HG02943 (cell line): ENCODE data around the gene MRPL42.
A peak's percentile ranks its signal among the peaks of the same experiment; 100 is the strongest.
"Not testable (repeated sequence)": the region's sequence is repeated elsewhere in the genome, so short reads cannot be mapped to it uniquely, and the experiment has no call there.

Experiments used
- ATAC-seq: cut with Tn5 transposase; IDR thresholded peaks from one replicate; pipeline ENCODE4 v1.9.1; 2021; ENCODE audit warnings: mild to moderate bottlenecking, low read depth, moderate library complexity; ENCODE audit not compliant: unreplicated experiment

Gene MRPL42

DNA sequence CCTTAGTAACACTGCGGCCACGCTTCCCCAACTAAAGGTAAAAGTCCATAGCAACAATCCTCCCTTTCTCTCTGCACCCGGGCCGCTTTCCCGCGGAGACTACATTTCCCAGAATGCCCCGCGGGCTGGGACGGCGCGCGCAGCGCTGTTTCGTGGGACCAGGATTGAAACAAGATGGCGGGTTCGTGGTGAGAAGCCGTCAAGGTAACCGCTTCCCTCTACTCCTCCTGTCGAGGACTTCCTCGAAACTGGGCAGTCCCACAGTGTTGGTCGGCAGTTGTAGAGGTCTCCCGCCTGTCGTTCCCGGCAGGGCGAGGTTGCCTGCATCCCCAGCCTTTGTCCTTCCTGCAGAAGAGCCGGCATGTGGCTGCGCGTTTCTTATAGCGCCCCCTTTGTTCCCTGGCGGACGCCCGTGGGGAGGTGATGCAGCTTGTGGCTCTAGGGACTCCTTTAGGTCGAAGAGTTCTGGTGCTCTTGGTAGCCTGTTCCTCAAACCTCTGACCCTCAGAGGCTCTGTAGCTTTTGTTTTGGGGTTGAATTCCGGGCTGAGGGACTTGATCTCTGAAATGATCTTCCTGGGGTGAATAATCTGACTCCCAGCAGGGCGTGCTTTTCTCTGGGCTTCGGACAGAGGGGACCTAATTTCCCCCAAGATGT, at the start of gene MRPL42:
MRPL42 (plus strand) TSS at position 164 of the 657 bp plus-strand sequence. CDS start 1,772 bp downstream, outside the sequence.
- peak; percentile 94 for ATAC-seq

DNA sequence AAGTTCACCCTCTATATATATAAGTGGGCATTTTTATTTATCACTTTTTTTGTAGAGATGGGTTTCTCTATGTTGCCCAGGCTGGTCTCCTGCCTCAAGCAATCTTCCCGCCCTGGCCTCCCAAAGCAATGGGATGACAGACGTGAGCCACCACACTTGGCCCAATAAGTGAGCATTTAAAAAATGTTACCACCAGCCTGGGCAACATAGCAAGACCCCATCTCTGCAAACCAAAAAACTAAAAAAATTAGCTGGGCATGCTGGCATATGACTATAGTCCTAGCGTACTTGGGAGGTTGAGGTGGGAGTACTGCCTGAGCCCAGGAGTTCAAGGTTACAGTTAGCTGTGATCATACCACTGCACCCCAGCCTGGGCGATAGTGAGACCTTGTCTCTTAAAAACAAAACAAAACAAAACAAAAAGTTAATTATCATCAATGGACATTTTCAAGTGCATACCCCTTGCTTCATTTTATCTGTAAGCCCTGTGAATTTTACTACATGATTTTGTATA, 49.3 kb upstream of the MRPL42 start:
- ATAC-seq: no peak

- ATAC-seq: no peak
Observed at GRCh38 chr12:93419388-93420034, 47.8 kb upstream of the MRPL42 start.

GRCh38 chr12:93422050-93422449, 45.3 kb upstream of the MRPL42 start:
- no peak for ATAC-seq

DNA sequence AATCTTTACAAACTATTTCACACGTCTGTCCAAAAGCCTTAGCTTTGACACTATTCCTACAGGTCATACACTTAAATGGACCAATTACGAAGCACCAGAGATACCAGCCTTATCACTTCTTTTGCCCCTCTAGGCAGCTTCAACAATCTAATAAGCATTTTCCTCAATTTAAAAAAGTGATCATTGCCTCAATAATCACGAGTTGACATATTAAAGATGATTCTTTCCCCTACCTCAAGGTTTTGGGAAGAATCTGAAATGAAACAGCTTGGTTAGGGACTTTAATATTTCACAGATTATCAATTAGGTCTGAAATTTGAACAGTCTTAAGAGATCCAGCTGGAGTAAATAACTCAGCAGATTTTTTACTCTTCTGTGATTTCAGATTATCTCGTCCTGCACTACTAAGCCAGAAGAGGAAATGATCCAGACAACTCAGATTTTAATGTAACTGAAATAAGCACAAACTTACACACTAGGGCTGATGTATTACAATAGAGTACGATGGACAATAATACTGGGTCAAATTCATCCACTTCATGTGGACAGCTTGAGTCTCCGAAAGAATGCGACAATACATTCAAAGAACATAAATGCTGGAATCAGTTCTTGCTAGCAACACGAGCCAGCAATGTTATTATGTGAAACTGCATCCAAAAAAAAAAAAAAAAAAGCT, 41.4 kb upstream of the MRPL42 start:
- no peak for ATAC-seq

GRCh38 chr12:93426412-93426805, 40.9 kb upstream of the MRPL42 start:
- no peak for ATAC-seq

GRCh38 chr12:93427779-93428564, 39.3 kb upstream of the MRPL42 start:
- ATAC-seq: no peak

DNA sequence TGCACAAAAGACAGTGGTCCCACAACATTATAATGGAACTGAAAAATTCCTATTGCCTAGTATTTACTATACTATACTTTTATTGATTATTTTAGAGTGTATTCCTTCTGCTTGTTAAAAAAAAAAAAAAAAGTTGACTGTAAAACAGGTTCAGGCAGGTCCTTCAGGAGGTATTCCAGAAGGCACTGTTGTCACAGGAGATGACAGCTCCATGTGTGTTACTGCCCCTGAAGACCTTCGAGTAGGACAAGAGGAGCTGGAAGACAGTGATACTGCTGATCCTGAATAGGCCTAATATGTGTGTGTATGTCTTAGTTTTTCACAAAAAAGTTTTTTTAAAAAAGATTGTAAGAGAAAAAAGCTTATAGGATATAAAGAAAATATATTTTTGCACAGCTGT, 37.9 kb upstream of the MRPL42 start:
- no peak for ATAC-seq

- ATAC-seq: no peak
Observed at GRCh38 chr12:93429852-93430251, 37.5 kb upstream of the MRPL42 start.

GRCh38 chr12:93430280-93430679, 37.0 kb upstream of the MRPL42 start:
- ATAC-seq: no peak

DNA sequence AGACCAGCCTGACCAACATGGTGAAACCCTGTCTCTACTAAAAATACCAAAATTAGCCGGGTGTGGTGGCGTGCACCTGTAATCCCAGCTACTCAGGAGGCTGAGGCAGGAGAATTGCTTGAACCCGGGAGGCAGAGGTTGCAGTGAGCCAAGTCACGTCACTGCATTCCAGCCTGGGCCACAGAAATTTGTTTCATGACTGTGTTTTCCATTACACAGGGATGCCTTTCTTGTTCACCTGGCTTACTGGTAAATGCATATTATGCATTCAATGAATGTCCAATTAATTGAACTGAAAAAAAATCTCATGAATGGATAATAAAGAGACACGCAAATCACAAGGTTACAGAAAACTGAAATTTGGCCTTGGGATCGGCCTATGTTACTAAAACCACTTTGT, 35.3 kb upstream of the MRPL42 start:
- ATAC-seq: not testable (repeated sequence)

DNA sequence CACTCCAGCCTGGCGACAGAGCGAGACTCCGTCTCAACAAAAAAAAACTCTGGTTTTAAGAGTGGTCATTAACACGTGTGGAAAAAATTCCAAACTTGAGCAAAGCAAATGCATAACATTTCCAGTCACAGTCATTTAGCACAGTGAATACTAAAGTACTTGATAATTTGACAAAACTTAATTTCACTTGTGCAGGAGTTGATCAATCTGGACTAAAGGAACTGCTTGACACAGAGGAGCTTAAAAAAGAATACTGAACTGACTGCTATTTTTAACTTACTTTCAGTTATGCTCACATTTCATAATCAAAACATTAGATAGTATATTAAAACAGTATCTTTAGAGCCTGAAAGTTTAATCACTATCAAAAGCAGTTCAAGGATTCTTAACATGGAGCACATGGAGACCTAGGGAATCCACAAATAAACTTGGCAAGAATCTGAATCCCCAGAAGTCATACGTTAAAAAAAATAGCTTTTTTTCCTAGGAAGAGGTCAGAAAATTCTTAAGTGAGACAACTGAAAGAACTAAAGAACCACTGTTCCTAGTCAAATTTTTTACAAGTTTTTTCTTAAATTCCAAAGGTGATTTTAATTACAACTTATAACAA, 33.0 kb upstream of the MRPL42 start:
- no peak for ATAC-seq

DNA sequence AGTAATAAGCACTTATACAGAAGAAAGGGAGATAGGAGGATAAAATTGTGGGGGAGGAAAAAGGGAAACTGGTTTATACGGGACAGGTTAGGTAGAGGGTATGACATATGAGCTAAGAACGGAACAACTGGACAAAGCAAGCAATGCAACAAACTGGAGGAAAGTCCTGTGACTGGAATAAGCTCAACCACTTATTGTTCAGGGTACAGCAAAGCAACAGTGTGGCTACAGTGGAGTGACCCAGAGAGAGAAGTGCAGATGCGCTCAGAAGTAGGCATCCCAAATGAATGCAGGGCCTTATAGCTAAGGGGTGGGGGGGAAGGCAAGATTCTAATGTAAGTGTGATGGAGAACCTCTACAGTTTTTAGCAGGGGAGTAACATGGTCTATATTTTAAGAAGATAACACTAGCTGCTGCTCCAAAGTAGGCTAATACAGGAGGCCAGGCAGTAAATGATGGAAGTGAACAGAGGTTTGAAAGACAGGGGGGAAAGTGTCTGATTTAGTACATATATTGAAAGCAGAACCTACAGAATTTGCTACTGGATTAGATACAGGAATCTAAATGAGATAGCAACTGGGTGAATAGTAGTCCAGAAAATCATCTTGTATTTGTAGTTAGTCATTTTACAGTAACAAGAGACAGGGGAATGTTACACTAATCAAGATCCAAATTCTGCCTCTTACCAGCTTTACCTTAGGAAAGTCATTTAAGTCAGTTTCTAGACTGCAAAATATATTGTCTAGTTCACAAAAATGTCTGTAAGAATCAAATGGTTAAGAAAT, 28.9 kb upstream of the MRPL42 start:
- no peak for ATAC-seq

DNA sequence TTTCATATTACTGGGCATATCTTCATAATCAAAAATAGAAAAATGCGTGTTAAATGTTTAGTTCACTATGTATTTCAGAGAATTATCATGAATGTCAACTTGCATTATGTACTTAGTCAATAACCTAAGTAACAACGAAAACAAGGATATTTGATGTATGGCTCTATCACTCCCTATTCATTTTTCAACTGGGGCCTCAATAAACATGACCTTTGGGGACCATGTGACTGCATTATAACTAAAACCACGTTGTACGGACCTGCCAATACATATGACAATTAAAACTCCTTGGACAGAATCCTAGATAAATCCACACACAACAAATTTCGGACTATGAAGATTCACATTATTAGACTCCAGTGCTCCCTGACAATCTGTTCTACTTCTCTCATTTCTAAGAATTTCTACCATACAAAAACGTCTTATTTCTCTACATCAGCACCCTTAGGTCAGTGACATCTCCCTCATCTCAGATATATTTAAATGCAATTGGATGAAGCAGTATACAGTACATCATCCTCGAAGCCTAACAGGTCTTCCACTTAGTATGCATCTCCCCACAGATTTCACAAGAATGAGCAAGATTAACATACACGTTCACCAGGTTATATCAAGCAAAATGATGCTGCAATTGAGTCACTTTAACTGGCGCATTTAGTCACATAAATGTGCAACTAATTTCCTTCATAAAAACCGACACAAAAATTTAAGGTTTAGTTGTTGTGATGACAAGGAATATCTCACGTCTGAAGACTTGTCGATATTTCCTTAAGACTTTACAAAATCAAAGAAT, 27.1 kb upstream of the MRPL42 start:
- ATAC-seq: no peak

GRCh38 chr12:93441081-93441616, 26.2 kb upstream of the MRPL42 start:
- ATAC-seq: no peak

DNA sequence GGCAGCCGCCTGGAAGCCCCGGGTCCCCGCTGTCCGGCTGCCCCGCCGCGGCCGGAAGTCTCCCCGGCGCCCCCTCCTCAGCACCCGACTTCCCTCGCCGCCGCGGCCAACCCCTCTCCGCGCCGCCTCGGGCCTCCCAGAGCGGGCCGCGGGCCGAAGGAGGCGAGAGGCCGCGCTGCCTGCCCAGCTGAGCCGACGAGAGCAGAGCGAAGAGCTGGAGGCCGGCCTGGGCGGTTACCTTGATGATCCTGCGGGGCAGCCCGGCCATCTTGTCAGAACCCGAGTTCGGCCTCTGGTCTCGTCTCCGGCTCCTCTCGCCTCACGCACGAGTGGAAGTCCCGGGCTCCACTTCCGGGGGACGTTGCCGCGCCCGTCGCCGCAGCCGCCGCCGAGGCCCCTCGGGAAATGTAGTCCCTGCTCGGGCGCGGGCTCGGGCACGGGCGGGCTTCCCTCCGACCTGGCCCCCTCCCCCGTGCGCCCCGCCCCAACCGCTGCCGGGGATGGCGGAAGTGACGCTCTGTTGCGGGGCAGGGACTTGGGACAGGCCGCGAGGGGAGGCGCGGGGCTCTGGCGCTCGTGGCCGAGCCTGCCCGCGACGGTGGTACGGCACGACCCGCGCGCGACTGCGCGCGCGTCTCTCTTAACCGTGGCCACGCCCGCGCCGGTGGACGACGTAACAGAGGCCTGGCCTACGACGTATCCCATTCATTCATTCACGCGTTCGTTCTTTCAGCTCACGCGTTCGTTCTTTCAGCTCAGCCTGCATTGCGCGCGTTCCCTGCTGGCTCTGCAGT, 25.5 kb upstream of the MRPL42 start, which contains the start of gene UBE2N:
UBE2N (minus strand) TSS at position 331 of the 794 bp plus-strand sequence; CDS start at position 268, 63 bp downstream.
- ATAC-seq: peak; percentile 70
